Measurements from ENCODE around the gene TSPAN16.

The TSPAN16 gene, protein sequence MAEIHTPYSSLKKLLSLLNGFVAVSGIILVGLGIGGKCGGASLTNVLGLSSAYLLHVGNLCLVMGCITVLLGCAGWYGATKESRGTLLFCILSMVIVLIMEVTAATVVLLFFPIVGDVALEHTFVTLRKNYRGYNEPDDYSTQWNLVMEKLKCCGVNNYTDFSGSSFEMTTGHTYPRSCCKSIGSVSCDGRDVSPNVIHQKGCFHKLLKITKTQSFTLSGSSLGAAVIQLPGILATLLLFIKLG

DNA sequence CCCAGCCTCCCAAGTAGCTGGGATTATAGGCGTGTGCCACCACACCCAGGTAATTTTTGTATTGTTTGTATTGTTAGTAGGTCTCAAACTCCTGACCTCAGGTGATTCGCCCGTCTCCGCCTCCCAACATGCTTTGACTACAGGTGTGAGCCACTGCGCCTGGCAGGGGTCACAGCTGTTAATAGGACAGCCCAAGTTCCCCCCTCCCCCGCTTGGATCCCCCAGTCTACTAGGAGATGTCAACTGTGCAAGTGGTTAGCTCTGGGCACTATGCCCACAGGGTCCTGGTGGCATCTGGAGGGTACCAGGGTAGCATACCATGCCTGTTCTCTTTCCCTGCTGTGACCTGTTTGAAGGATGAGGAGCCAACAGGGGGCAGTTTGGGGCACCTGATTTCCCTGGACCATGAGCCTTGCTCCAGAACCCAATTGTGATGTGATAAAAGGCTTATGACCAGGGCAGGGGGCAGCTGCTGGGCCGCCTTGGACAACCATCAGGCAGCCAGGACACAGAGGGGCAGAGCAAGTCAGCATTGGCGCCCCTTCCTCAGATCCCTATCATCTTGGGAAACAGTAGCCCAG lies at the start of gene TSPAN16:
Gene TSPAN16, plus strand, starts transcription at position 496 of the 581 bp plus-strand sequence. CDS start 138 bp downstream, outside the sequence.
- no peak for DNase-seq

DNA sequence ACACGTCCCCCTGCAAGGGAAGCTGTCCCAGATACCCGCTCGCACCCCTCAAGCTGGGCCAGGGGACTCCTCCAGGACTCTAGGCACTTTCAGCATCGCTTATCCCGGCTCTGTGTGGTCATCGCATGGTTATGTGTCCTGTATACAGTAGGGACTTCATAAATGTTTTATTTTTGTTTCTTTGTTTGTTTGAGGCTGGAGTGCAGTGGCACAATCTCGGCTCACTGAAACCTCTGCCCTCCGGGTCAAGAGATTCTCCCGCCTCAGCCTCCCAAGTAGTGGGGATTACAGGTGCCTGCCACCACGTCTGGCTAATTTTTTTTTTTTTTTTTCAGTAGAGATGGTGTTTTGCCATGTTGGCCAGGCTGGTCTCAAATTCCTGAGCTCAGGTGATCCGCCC lies 49.0 kb upstream of the TSPAN16 start:
- DNase-seq: no peak

DNA sequence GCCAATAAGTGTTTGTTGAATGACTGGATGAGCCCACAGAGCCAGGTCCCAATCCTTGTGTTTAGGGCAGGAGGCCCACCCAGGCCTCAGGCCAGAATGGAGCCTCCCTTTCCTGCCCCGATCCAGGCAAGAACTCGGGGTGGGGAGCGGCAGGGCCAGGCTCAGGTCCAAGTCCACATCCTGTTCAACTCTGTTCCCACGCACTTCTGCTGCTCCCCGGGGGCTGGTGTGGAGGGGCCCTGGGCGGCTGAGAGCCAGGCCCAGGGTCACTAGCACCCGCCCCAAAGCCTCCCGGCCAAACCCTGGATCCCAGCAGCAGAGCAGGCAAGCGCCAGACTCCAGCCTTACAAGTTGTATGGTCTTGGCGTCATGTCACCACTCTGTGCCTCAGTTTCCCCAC lies 48.6 kb upstream of the TSPAN16 start:
- DNase-seq: no peak

DNA sequence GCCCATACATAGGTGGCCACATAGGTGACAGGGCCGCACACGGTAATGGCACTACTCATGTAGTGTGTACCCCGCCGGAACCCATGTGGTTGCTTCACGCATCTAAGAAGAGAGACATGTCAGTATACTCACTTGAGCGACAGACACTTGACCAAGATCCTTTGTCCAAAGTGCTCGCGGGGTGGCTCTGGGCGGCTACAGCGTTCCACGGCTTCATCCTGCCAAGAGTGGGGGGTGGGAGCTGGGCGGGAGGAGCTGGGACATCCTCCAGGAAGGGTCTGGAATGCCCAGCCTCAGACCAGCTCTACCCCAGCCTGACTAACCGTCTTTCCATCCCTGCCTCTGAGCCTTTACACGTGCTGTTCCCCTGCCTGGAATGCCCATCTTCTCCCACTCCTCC lies 48.0 kb upstream of the TSPAN16 start:
- no peak for DNase-seq

DNA sequence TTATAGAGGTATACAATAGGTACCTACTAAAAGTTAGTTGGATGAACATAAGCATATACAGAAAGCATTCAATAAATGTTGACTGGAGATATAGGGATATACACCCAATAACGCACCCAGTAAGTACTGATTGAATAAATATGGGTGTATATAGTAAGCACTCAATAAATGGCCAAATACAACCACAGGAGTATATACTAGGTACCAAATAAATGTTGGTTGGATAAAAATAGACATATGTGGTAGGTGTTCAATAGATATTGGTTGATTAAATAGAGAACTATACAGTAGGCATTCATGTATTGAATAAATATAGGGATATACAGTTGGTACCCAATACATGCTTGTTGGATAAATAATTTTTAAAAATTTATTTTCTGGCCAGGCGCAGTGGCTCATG lies 47.1 kb upstream of the TSPAN16 start:
- DNase-seq: no peak

DNA sequence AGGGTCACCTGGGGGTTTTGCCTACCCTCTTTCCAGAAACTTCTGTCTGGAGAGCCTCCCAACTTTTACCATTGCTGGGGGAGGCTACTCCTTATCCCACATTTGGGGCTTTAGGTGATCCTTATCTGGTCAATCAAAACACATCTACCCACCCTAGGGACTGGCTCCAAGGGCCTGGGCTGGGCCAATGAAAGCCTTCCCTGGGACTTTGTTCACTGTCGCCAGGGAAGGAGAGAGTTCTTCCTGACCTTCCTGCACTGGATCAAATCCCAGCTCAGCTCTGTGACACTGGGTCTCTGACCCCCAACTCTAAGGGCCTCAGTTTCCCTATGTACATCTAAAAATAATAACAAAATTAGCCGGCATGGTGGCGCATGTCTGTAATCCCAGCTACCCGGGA lies 44.7 kb upstream of the TSPAN16 start:
- DNase-seq: no peak

DNA sequence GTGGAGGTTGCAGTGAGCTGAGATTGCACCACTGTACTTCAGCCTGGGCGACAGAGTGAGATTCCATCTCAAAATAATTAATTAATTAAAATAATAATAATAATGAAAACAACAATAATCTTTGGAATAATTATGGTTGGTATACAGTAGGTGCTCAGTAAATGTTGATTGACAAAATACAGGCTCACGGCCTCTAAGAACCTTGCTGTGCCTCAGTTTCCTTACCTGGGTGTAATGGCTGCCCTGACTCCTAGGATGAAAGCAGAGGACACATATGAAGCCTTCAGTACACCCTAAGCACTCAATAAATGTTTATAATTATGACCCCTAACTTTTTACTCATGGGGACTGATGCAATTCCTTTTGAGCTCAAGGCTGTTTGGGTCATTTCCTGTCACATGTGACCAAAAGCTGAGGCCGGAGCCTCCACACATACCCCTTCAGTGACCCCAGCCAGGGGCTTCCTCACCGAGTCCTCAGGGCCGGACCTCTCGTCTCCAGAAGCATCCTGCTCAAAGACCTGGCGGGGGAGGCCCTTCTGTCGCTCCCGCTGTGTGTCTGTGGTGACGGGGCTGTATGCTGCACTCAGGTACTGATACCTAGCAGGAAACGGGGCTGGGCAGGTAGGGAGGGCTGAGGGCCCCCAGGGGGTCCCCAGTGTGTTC lies 44.2 kb upstream of the TSPAN16 start:
- DNase-seq: no peak

DNA sequence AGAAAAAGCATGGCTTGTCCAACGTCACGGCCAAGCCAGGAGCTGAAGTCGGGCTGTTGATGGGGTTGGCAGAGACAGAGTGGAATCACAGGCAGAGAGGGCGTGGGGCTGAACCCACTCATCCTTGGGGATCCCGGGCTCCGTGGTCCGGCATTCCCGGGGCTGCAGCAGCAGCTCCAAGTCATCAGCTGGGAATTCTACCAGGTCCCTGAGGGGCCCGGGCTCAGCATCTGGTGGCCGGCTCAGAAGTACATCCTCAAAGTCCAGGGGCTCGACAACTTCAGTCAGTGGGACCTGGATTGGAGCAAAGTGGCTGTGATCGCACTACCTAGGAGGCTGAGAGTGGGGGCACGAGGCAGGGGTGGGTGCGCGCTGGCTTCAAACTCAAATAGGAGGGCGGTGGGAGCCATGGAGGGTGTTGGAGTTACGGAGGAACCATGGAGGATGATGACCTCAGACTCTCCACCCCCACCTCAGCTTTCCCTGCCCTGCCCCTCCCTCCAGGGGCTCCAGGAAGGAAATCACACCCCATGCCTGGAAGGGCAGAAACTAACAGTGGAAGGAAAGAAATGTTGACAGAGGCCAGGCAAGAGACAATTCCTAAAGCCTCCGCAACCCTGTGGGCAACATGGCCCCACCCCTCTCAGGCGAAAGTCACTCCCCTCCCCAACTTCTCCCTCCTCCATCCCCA lies 43.1 kb upstream of the TSPAN16 start:
- no peak for DNase-seq

DNA sequence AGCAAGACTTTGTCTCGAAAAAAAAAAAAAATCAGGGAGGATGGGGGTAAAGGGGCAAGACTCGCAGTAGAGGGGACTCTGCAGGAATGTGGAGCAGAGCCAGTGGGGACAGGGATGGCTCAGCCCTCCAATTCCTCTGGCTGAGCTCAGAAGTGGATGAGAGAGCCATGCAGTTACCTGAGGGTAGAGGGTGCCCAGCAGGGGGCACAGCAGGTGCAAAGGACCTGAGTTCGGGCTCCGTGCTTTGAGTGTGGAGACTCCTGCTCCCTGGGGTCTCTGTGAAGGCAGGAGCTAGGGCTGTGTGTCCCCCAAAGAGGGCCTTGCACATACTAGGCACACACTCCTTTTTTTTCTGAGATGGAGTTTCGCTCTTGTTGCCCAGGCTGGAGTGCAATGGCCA lies 41.3 kb upstream of the TSPAN16 start:
- no peak for DNase-seq

DNA sequence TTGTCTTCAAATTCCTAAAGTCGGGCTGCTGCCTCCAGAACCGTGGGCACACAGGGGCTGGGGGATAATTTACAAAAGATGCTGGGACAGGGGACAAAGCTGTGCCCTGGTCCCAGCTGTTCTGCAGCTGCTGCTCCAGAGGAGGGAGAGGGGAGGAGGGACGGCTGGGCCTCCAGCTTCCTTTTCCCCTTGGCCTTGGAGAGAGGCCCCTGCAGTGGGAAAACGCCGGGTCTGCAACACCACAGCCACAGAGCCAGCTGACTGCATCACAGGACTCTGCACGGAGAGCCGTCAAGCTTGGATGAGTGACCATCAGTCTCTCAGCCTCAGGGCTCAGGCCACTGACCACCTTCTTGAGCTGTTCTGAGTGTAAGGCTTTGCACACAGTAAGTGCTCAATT lies 39.8 kb upstream of the TSPAN16 start:
- no peak for DNase-seq

DNA sequence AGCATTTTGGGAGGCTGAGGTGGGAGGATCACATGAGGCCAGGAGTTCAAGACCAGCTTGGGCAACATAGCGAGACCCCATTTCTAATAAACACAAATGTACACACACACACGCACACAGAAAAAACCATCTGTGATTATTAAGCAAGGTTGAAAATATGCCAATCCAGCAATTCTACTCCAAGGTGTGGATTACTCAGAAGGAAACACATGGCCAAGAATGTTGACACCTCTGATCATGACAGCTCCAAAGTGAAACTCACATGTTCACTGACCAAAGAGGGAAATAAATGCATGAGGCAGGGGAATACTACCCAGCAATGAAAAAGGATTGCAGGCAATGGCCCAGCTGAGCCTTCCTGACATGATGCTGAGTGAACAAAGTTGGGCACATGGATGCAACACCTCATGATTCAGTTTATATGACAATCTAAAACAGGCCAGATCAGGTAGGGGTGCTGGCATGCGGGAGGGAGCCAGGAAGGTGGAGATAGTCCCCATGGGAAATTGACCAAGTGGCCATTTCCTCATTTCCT lies 38.0 kb upstream of the TSPAN16 start:
- no peak for DNase-seq

DNA sequence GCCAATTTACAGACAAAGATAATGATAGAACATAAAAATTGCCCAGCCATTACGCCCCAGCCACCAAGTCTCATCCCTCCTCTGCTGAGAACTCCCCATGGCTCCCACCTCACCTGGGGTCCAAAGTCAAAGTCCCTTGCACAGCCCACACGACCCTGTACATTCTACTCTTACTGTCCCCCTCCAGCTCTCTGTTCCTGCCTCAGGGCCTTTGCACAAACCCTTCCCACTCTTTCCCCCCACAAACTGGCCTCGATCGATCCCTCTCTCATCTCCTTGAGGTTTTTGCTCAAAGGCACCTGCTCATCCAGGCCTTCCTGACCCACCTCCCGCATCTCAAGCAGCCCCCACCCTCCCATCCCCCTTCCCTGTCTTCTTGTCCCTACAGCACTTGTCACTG lies 35.0 kb upstream of the TSPAN16 start:
- no peak for DNase-seq

DNA sequence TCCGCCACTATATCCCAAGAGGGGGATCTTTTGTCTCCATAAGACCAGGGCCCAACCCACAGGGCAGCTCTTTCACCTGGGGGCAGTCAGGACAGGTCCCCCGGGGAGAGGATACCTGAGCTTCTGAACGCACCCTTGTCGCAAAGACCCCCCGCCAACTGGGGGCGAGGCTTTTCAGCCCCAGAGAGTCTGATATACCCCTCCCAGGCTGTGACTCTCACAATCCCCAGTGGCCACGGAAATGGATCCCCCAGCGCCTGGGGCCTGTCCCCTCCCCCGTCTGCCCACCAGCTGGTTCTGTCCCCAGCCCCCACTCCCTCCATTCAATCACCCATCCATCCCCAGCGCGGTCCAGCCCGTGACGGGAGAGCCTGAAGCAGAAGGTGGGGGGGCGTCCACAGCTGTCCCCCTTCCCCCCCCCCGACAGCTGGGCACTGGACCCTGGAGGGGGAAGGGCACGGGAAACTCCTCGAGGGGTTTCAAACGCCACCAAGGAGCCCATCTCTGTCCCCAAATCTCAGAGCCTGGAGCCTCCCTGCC lies 34.5 kb upstream of the TSPAN16 start:
- DNase-seq: no peak

DNA sequence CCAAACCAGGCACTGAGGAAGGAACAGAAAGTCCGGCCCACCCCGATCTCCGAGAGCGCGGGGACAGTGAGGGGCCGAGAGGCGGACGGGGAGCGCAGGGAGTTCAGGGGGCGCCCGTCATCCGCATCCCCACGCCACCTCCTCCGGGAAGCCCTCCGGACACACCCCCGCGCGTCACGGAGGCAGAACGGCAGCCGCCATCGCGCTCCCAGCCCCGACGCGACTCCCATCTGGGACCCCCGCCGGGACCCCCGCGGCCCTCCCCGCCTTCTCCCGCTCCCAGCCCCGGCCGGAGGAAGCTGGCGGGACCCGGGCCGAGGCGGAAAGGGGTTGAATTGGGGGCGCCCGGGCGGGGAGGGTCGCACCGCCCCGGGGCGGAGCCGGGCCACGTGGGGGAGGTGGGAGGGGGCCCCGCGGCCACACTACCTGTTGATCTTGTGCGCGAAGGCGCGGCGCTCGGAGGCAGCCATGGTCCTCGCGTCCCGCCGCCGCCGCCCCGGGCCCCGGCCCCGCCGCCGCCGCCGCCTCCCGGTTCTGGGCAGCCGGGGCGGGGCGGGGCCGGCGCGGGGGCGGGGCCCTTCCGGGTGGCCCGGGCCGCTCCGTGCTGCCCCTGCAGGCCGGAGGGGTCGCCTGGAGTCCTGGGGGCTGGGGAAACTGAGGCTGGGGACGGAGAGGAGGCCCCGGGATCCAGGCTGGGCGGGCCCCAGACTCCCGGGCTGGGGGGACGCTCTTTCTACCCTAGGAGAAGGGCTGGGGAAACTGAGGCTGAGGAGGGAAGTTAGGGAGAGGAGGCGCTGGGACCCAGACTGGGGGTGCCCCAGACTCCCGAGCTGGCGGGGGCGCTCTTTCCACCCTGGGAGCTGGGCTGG lies 33.8 kb upstream of the TSPAN16 start, which contains the start of gene DOCK6:
Gene DOCK6, minus strand, starts transcription at position 554 of the 869 bp plus-strand sequence. Its CDS starts 84 bp downstream, at position 470.
- DNase-seq: no peak

DNA sequence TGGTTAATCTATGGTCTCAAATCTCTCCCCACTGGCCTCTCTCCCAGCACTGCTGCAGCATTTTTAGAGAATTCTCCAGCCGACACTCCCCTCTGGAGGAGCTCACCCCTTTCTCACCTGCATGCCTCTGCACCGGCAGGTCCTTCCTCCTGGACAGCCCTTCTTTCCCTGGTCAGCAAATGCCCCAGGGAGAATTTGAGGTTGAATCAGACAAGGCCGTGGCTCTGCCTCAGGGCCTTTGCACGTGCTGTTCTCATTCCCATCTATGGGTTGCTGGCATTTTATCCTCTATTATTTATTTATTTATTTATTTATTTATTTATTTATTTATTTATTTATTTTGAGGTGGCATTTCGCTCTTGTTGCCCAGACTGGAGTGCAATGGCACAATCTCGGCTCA lies 32.2 kb upstream of the TSPAN16 start:
- DNase-seq: no peak

DNA sequence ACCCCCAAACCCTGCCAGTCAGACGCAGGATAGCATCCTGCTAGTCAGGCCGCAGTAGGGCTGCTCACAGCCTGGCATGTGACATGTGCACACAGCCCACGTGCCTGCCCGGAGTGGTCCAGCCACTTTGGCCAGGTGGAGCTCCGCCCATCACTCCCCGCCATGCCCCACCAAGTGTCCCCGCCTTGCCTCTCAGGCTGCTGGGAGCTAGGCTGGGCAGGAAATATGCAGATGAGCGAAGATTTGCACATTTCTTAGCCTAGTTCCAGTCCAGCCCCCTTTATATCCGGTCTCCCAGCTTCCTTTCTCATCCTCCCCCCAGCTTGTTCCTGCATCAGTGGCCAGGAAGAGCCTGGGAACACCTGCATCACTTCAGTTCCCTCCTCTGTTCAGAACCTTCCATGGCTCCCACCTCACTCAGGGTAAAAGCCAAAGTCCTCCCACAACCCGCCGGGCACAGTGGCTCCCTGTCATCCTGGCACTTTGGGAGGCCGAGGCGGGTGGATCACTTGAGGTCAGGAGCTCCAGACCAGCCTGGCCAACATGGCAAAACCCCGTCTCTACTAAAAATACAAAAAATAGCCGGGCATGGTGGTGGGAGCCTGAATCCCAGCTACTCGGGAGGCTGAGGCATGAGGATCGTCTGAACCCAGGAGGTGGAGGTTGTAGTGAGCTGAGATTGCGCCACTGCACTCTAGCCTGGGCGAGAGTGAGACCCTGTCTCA lies 31.3 kb upstream of the TSPAN16 start:
- DNase-seq: no peak

DNA sequence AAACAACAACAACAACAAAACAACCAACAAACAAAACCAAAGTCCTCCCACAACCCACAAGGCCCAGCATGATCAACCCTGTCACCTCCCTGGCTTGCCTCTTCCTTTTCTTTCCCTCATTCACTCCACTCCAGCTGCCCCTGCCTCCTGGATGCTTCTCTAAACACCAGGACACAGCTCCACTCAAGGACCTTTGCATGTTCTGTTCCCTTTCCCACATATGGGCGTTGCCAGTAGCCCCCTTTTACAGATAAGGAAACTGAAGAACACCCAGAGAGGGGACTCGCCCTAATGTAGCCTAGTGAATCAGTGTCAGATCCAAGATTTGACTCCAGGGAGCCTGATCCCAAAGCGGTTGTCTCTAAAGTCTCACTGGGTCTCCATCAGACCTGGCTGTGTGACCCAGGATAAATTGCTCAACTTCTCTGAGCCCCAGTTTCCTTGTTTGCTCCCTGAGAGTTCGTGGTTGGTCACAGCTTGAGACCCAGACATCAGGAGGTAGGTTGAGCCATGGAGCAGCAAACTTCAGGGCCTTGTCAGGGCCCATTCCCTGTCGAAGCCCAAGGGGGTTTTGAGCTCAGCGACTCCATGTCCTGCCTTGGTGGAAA lies 30.7 kb upstream of the TSPAN16 start:
- DNase-seq: no peak

DNA sequence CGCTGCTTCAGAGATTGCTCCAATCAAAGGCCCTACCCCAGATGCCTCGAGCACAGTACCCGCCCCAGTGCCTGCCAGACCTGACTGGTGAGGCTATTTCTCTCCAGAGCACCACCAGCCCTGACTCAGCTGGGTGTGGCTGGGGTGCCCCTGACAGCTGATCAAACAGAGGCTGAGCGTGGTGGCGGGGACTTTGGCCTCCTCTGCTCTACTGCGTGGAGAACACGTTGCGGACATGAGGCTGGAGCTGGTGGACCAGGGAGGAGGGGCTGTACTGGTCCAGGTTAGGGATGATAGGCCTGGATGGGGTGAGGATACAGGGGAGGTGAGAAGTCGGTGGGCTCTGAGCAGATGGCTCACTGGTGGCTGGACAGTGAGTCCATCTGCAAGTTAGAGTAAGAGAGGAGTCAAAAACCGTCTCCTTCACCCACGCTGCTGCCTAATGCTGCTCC lies 30.1 kb upstream of the TSPAN16 start:
- DNase-seq: no peak

DNA sequence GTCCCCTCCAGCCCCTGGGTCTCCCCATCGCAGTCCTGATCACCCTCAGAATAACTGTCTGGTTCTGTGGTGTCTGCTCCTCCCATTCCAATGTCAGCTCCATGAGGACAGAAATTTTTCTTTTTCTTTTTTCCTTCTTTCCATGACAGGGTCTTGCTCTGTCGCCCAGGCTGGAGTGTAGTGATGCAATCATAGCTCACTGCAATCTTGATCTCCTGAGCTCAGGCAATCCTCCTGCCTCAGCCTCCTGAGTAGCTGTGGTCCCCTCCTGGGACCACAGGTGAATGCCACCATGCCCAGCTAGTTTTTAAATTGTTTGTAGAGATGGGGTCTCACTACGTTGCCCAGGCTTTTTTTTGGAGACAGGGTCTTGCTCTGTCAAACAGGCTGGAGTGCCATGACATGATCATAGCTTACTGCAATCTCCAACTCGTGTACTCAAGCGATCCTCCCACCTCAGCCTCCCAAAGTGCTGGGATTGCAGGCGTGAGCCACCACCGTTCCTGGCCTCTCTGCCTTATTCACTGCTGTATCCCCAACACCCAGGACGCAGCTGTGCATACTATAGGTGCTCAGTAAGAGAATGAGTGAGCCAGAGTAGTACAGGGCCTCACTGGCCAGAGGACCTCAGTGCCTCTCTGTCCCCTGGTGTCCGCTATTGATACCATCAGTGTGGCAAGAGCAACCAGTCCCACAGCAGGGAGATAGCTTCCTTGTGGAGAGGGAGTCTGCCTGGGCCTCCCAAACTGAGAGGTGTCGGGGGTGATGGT lies 28.5 kb upstream of the TSPAN16 start:
- no peak for DNase-seq

DNA sequence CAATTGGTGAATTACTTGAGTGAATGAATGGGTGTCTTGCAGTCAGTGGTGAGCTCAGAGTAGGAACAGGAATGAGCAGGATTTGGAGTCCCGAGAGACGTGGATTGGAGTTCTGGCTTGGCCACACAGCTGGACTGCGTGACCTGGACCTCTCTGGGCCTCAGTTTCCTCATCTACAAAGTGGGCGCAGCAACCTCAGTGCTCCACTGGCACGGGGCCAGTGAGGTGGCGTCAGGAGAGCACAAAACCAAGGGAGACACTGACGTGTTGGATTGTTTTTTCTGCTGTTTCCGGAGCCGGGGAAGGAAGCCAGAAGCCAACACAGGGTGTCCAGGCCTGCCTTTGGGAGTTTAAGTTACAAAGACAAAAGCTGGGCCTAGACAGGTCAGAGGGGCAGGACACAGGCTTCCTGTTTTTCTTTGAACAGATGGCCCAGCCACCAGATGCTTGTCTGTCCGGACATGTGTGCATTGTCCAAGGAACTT lies 27.1 kb upstream of the TSPAN16 start:
- no peak for DNase-seq

Data from NCI-H2227 treated with DMSO at 0.1 percent for 48 hours (cell line).